GM12874 (cell line): Measurements from ENCODE around the gene OSCP1.
A peak's percentile ranks its signal among the peaks of the same experiment; 100 is the strongest.

Source experiments
- CTCF ChIP-seq: IDR thresholded peaks from 2 replicates; pipeline ENCODE4 v1.5.1; 2011; ENCODE audit warnings: low read depth, mild to moderate bottlenecking, control low read depth, low read length, moderate library complexity; ENCODE audit not compliant: insufficient read depth

Gene OSCP1

GRCh38 chr1:36382231-36382630, 68.0 kb downstream of the OSCP1 start:
- TF ChIP-seq CTCF, result no peak

GRCh38 chr1:36381405-36381804, 68.8 kb downstream of the OSCP1 start:
- no peak for TF ChIP-seq CTCF

GRCh38 chr1:36380782-36381181, 69.5 kb downstream of the OSCP1 start:
- no peak for TF ChIP-seq CTCF

- TF ChIP-seq CTCF, result no peak
Observed at GRCh38 chr1:36380143-36380619, 70.1 kb downstream of the OSCP1 start.

- no peak for TF ChIP-seq CTCF
Observed at GRCh38 chr1:36377791-36378492, 72.3 kb downstream of the OSCP1 start.

GRCh38 chr1:36372617-36373016, 77.6 kb downstream of the OSCP1 start:
- no peak for TF ChIP-seq CTCF

GRCh38 chr1:36369061-36369861, 81.0 kb downstream of the OSCP1 start:
- peak; percentile 87 for TF ChIP-seq CTCF
